ENCODE data around the gene CABLES2.

DNA sequence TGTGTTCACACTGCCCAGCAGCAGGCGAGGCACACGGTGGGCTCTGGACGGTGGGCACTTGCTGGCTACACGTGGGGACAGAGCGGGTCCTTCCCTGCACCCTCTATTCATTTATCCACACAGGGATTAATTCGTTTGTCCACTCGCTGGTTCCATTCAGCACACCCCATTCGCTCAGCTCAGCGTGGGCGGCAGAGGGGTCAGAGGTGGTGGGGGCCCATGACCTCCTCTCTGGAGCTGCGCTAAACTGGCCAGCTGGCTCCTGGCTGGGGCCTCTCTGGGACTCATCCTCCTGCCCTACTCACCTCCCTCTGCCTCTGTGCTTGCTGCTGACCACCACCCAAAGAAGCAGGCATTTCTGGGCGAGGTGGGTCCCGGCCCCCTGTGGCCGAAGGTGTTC lies 41.7 kb upstream of the CABLES2 start:
- no peak for TF ChIP-seq POLR2A (IDR thresholded peaks at IDR 0.05)
- TF ChIP-seq CTCF (IDR thresholded peaks at IDR 0.05): no peak
